AG08396 (cell line): ENCODE data around the gene CAMK1G.

ENCODE experiments used
- DNase-seq: peaks from one replicate; pipeline ENCODE4 v3.0.0; 2012; ENCODE audit warnings: low spot score, mixed read lengths

Gene CAMK1G

DNA sequence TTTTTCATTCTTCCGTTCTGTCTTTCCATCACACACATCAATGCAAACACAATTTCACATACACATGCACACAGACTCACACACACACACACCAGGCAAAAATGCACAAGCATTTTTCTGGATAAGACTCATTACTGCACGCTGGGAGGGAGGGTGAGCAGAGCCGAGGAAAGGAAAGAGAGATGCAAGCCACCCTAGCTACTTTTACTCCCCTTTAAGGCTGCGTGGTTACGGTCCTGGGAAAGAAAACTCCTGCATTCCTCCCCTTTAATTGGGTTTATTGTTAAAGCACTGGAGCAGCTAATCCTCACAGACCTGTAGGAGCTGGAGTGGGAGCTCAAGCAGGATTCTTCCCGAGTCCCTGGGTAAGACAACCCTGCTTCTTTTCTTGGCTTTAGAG lies at the start of gene CAMK1G:
Gene CAMK1G, plus strand, starts transcription at position 307 of the 400 bp plus-strand sequence. CDS start 11,270 bp downstream, outside the sequence.
- DNase-seq = peak; percentile 82

- DNase-seq = no peak
Measured at GRCh38 chr1:209534496-209535250, 48.8 kb upstream of the CAMK1G start.

DNA sequence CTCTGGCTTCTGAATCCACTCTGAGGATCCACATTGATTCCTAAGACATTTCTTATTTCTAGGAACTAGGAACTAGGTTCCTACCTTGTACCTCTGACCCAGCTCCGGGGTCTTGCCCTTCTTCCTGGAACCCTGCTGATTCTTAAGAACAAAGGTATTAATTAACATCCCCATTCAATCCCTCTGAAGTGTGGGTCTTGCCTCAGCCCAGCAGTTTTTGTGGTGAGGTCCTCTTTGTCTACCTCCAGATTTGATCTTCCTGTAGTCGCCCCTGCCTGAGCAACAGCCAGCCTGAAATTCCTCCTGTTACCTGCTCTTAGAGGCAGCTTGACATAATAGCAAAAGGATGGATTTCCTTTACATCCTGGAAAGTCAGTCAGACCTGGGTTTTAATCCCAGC lies 46.7 kb upstream of the CAMK1G start:
- no peak for DNase-seq

GRCh38 chr1:209537336-209538114 lies 46.0 kb upstream of the CAMK1G start:
- no peak for DNase-seq

DNA sequence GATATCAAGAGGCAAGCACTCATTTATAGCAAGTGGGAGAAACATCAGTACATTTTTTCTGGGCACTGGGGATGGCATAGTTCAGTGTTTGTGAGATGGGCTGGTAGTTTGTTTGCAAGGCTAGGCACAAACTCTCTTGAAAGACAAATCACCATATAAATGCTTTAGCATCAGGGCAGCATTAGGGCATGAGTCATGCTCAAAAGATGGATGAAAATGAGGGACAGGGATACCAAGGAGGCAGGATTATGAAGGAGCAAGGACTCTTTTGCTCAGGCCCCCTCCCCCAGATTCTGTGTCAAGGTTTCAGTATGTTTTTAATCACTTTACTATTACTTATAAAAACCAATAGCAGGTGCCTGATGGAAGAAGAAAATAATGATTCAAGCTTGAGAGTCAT lies 43.9 kb upstream of the CAMK1G start:
- no peak for DNase-seq

GRCh38 chr1:209542585-209542984 lies 40.9 kb upstream of the CAMK1G start:
- no peak for DNase-seq

GRCh38 chr1:209544098-209544497 lies 39.4 kb upstream of the CAMK1G start:
- DNase-seq = no peak

DNA sequence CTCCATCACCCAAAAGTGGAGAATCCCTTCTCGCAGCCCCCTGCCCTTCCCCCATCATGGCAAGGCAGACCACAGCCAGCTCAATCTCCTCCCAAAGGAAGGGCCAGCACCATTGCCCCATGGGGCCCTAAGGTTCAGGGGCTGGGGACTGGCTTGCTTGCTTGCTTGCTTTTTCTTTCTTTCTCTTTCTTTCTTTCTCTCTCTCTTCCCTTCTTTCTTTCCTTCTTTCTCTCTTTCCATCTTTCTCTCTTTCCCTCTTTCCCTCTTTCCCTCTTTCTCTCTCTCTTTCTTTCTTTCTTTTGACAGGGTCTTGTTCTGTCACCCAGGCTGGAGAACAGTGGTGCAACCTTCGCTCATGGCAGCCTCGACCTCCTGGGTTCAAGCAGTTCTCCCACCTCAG lies 38.1 kb upstream of the CAMK1G start:
- DNase-seq = no peak

GRCh38 chr1:209546390-209547085 lies 37.0 kb upstream of the CAMK1G start:
- no peak for DNase-seq

DNA sequence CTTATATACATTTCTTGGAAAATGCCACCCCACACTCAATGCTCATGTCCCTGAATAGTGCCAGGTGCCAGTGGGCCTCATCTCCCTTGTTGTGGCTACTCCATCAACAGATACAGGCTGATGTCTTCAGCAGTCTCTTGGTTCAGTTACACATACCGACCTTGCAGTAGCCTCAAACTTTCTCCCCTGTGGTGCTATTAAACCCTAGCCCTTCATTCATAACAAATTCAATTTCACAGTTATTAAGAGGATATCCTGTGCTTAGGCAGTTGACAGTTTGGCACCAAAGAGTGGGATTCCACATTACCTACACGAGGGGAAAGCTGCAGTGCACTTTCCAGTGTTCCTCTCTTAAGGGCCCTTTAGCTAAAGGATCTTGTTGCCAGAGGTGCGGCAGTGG lies 35.9 kb upstream of the CAMK1G start:
- no peak for DNase-seq

- DNase-seq = no peak
Measured at GRCh38 chr1:209549443-209550205, 33.9 kb upstream of the CAMK1G start.

DNA sequence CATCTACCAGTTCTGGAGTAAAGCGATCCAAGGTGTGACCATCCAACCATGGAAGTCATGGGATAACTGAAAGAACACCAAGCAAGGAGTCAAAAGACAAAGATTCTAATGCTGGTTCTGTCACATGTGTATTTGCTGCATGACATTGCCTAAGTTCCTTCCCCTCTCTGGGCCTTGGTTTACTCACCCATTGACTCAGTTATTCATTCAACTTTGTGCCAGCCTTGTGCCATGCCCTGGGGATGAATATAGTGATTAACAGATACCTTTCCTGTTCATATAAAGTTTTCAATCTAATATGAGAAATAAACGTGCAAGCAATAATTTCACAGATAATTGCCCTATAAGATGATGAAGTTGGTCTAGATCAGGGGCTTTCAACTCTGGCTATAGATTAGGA lies 33.0 kb upstream of the CAMK1G start:
- no peak for DNase-seq

DNA sequence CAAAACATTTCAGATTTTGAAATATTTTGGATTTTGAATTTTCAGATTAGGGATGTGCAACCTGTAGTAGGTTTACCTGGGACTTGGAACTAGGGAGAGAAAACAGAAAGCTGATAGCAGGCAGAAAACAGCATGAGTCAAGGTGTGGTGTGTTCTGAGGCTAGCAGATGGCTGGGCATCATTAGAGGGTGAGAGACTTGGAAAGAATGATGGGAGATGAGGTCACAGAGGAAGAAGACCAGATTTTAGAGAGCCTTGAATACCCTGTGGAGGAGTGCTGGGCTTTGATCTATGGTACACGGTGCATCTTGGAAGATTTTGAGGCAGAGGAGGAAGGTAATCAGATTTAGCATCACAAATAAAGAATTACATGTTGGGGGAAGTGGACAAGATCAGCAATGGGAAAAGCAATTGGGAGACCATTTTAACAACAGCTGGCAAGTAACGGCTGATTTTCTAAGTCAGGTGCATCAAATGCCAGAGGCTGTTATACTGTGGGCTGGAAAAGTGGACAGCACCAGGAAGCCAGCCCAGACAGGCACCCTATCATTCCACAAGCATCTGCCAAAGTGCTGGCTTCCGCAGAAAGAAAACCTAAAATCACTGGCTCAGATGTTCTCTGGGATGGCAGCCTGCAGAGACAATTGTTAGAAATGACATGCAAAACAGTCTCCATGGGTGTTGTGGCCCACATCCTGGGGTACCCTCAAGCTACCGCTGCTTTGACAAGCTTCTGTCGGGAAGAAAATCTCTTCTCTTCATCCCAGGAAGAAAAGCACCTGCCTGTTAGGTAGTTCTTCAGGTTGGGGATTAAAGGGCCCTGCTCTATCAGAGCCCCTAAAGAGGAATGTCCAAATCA lies 30.9 kb upstream of the CAMK1G start:
- DNase-seq = no peak

- DNase-seq = no peak
Measured at GRCh38 chr1:209554761-209555611, 28.5 kb upstream of the CAMK1G start.

- no peak for DNase-seq
Measured at GRCh38 chr1:209556162-209556690, 27.3 kb upstream of the CAMK1G start.

DNA sequence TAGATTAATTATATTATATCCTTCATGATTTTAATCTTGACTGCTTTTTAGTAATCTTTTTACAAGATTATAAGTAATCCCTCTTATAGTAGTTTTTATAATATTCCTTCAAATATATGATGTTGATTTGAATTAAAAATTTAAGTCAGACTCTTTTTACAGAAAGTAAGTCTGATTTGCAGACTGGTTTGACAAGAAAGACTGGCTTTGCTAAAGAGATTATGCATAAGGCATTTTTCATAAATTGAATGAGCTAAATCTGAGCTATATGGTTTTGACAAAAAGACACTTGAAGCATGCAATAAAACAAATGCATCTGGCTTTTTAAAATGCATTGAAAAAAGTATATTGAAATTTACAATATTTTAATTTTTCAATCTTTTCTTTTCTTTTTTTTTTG lies 26.3 kb upstream of the CAMK1G start:
- no peak for DNase-seq

GRCh38 chr1:209560529-209560928 lies 23.0 kb upstream of the CAMK1G start:
- DNase-seq = no peak

DNA sequence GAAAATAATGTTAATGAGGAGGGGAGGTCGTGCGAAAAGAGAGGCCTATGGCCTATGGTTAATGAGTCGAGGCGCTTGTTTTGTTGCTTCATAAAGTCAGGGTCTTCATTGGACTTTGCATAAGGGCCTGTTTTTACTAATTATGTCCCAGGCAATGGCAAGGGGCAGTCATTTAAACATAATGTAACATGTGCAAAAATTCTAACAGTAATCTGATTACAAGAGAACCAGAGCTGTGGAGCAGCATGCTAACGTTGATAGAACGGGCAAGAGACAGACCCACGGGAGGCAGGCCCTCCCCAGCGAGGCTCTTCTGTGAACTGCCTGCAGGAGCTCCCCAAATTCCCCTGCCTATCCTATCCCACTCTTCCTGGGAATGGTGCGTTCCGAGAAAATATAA lies 22.6 kb upstream of the CAMK1G start:
- DNase-seq = no peak

DNA sequence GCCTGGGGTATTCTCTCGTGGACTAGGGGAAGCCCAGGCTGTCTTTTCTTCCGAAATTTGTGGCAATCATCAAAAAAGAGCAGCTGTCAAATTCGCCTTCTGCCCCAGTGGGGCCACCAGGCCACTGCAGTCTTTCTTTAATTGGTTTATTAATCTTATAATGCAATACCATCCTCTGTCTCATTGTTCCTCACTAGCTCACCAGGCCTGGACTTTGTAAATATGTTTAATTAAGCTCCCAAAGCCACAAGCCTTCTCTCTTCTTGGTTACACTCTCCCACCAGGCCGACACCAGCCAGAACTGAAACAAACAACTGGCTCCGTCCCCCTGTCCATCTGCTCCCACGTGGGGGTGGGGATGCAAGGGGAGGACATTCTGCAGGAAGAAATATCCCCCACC lies 22.0 kb upstream of the CAMK1G start:
- DNase-seq = no peak

DNA sequence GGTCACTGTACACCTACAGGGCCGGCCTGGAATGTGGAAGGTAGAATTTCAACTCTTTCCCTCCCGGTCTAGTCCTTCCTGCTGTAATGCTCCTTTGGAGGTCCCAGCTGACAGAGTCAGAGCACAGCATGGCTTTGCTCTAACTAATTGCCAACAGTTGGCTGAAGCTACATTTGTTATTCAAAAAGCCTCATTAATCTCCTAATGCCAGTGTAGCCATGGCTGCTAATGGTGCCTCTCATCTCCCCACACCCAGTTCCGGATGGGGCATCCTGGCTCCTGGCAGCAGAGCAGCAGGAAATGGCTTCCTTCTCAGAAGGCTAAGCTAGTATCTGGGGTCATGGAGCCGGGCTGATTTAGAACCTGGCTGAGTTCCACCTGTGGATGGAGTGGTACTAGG lies 18.7 kb upstream of the CAMK1G start:
- no peak for DNase-seq
